OCI-LY1 (cell line): ENCODE data around the gene FNDC11.
"Not testable (repeated sequence)": the region's sequence is repeated elsewhere in the genome, so short reads cannot be mapped to it uniquely, and the experiment has no call there.

Experiments used
- H2AFZ ChIP-seq: fragments of 200-600 bp; sonication (generic), shearing (Covaris generic); 2 replicates; pipeline ENCODE4 v1.6.0; 2014; ENCODE audit warnings: antibody characterized with exemption, mild to moderate bottlenecking, low read length
- H3F3A ChIP-seq: fragments of 200-600 bp; sonication (generic), shearing (Covaris generic); 2 replicates; pipeline ENCODE4 v1.6.0; 2014; ENCODE audit warnings: mild to moderate bottlenecking, antibody characterized with exemption, low read length, moderate library complexity; ENCODE audit not compliant: insufficient read depth
- H3K27ac ChIP-seq: fragments of 200-600 bp; sonication (generic); 2 replicates; pipeline ENCODE4 v1.5.1; 2014; ENCODE audit warnings: low read length, mixed run types, mild to moderate bottlenecking, low read depth; ENCODE audit not compliant: poor library complexity, severe bottlenecking
- H3K27me3 ChIP-seq: fragments of 200-600 bp; sonication (generic); 2 replicates; pipeline ENCODE4 v1.6.0; 2014; ENCODE audit warnings: antibody characterized with exemption, mild to moderate bottlenecking, low read length, moderate library complexity; ENCODE audit not compliant: insufficient read depth
- H3K36me3 ChIP-seq: fragments of 200-600 bp; sonication (generic); 2 replicates; pipeline ENCODE4 v1.6.1; 2014; ENCODE audit warnings: mild to moderate bottlenecking, antibody characterized with exemption, low read length, moderate library complexity, mixed read lengths; ENCODE audit not compliant: insufficient read depth
- H3K4me1 ChIP-seq: fragments of 200-600 bp; sonication (generic); 2 replicates; pipeline ENCODE4 v1.5.1; 2014; ENCODE audit warnings: mild to moderate bottlenecking, low read length, moderate library complexity; ENCODE audit not compliant: insufficient read depth, severe bottlenecking
- H3K4me2 ChIP-seq: fragments of 200-600 bp; sonication (generic), shearing (Covaris generic); 2 replicates; pipeline ENCODE4 v1.6.1; 2014; ENCODE audit warnings: low read length
- H3K4me3 ChIP-seq: fragments of 200-600 bp; sonication (generic); 2 replicates; pipeline ENCODE4 v1.5.1; 2014; ENCODE audit warnings: low read length, low read depth, mild to moderate bottlenecking, mixed read lengths; ENCODE audit not compliant: poor library complexity, severe bottlenecking
- H3K79me2 ChIP-seq: fragments of 200-600 bp; shearing (Covaris generic); 2 replicates; pipeline ENCODE4 v1.6.1; 2016; ENCODE audit warnings: mixed run types, low read length, mixed read lengths; ENCODE audit not compliant: insufficient read depth
- H3K9ac ChIP-seq: fragments of 200-600 bp; sonication (generic), shearing (Covaris generic); 2 replicates; pipeline ENCODE4 v1.6.1; 2014; ENCODE audit warnings: mild to moderate bottlenecking, low read length, mixed read lengths
- H3K9me2 ChIP-seq: fragments of 200-600 bp; sonication (generic), shearing (Covaris generic); 2 replicates; pipeline ENCODE4 v1.6.1; 2014; ENCODE audit warnings: low read depth, mild to moderate bottlenecking, low read length, mixed read lengths
- H3K9me3 ChIP-seq: fragments of 200-600 bp; shearing (Covaris generic); 2 replicates; pipeline ENCODE4 v1.6.1; 2014; ENCODE audit warnings: low read length, mixed read lengths
- H4K20me1 ChIP-seq: fragments of 200-600 bp; sonication (generic), shearing (Covaris generic); 2 replicates; pipeline ENCODE4 v1.6.0; 2016; ENCODE audit warnings: mild to moderate bottlenecking, low read length; ENCODE audit not compliant: insufficient read depth
- EZH2 ChIP-seq: fragments of 200-600 bp; sonication (generic), shearing (Covaris generic); IDR thresholded peaks from 2 replicates; pipeline ENCODE4 v1.8.0; 2017; ENCODE audit warnings: borderline replicate concordance, mixed run types, mild to moderate bottlenecking, antibody characterized with exemption, low read length, moderate library complexity, mixed read lengths
- TF ChIP-seq, protein P1 (sequence below): fragments of 200-600 bp; sonication (generic), shearing (Covaris generic); IDR thresholded peaks from 2 replicates; pipeline ENCODE4 v1.5.1; 2017; ENCODE audit warnings: mild to moderate bottlenecking, antibody characterized with exemption, low read length, moderate library complexity, mixed read lengths

FNDC11 gene

DNA sequence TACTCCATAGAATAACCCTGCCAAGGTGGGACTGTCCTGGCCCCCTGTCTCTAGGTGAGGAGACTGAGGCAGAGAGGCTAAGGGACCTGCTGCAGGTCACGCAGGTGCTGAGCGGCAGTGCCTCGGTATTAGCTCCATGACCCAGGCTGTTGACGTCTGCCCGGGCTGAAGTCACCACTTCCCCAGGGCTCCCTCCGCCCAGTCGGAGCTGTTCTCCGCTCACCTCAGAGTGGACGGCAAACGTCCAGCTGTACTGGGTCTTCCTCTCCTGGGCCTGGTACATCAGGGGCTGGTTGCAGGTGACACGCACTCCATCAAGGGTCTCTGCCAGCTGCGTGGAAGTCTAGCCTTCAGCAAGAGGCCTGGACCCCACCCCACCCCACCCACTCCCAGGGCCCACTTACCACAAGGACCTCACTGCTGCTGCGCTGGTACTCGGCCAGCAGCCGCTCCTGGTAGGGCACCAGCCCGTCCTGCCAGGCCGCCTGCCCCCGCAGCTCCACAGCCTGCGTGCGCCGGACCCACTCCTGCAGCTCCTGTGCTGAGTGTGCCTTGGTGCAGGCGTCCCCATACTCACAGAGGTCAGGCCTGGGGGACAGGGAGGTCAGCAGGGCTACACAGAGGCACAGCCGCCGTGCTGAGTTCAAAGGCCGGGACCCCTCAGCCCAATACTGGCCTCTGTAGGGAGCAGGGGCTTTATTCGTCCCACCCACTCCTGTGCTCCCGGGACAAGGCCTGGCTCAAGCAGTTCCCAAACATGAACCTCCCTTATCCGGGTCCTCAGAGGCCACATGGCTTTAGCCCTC lies 16.5 kb downstream of the FNDC11 start:
- Histone ChIP-seq H2AFZ (no peak overlapping the region), H3K36me3 (no peaks in the 10 kb centered on the region), H3K4me2 (no peak overlapping the region), H3K9me3 (no peaks in the 10 kb centered on the region), H3K9me2 (no peaks in the 10 kb centered on the region), H3K9ac (no peak overlapping the region), H3K4me3 (no peak overlapping the region), H3K4me1 (peaks cover 11% of the 10 kb centered on the region), H3K27me3 (peaks cover 10% of the 10 kb centered on the region; the same call in 1 of the 2 replicates), H3K27ac (no peak overlapping the region), H3F3A (no peaks in the 10 kb centered on the region), H4K20me1 (no peaks in the 10 kb centered on the region), H3K79me2 (no peaks in the 10 kb centered on the region)
- TF ChIP-seq, protein P1, sequence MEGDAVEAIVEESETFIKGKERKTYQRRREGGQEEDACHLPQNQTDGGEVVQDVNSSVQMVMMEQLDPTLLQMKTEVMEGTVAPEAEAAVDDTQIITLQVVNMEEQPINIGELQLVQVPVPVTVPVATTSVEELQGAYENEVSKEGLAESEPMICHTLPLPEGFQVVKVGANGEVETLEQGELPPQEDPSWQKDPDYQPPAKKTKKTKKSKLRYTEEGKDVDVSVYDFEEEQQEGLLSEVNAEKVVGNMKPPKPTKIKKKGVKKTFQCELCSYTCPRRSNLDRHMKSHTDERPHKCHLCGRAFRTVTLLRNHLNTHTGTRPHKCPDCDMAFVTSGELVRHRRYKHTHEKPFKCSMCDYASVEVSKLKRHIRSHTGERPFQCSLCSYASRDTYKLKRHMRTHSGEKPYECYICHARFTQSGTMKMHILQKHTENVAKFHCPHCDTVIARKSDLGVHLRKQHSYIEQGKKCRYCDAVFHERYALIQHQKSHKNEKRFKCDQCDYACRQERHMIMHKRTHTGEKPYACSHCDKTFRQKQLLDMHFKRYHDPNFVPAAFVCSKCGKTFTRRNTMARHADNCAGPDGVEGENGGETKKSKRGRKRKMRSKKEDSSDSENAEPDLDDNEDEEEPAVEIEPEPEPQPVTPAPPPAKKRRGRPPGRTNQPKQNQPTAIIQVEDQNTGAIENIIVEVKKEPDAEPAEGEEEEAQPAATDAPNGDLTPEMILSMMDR, result no peak
- no peak for TF ChIP-seq EZH2

DNA sequence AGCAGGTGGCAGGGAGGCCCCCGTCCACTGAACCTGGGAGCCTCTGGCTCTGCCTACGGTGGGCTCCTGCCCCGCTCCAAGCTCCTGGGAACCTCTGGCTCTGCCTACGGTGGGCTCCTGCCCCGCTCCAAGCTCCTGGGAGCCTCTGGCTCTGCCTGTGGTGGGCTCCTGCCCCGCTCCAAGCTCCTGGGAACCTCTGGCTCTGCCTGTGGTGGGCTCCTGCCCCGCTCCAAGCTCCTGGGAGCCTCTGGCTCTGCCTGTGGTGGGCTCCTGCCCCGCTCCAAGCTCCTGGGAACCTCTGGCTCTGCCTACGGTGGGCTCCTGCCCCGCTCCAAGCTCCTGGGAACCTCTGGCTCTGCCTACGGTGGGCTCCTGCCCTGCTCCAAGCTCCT lies 17.1 kb downstream of the FNDC11 start:
- H3K27ac ChIP-seq, H3F3A ChIP-seq, H3K36me3 ChIP-seq, H3K9me2 ChIP-seq, H3K4me2 ChIP-seq, H3K4me3 ChIP-seq, H3K9me3 ChIP-seq, H3K9ac ChIP-seq, H2AFZ ChIP-seq, H3K79me2 ChIP-seq, H4K20me1 ChIP-seq: not testable (repeated sequence)
- Histone ChIP-seq H3K27me3 (peaks cover 10% of the 10 kb centered on the region; the same call in 1 of the 2 replicates), H3K4me1 (peaks cover 11% of the 10 kb centered on the region)

DNA sequence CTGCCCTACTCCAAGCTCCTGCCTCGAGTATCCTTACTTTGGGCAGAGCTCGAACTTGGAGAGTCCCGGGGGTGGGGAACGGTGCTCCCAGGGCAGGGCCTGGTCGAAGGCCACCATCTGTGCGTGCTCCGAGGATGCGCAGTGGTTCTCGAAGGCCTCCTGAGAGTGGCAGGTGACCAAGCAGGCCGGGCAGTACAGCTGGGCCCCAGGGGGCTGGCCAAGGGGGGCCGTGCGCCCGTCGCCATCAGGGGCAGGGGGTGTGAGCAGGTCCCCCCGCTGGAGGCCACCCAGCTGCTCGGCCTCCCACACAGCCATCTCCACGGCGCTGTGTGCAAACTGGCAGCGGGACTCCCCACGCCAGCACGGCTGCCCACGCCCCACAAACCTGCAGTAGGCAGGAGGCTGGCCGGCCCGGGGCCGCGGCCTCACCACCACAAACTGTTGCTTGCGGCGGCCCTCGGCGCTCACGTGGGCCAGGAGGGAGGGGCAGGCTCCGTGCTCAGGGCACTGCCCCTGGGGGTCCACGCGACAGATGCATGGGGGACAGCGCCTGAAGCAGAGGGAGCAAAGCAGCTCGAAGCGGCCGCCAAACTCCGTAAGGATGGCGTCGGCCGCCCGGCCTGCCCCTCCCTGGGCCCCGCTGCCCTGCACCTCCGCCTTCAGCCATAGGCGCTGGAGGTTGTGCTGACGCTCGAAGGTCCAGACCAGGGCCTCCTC lies 18.3 kb downstream of the FNDC11 start:
- H3K9ac ChIP-seq, result no peak overlapping the region
- H2AFZ ChIP-seq, result no peak overlapping the region
- no peaks in the 10 kb centered on the region for H3K9me3 ChIP-seq
- no peaks in the 10 kb centered on the region for H3K79me2 ChIP-seq
- H4K20me1 ChIP-seq, result no peaks in the 10 kb centered on the region
- no peaks in the 10 kb centered on the region for H3K9me2 ChIP-seq
- TF ChIP-seq, protein P1, result no peak
- TF ChIP-seq EZH2, result no peak
- peaks cover 3% of the 10 kb centered on the region; the same call in 1 of the 2 replicates for H3K27me3 ChIP-seq
- H3K4me2 ChIP-seq, result no peak overlapping the region
- H3K4me3 ChIP-seq, result no peak overlapping the region
- no peaks in the 10 kb centered on the region for H3K36me3 ChIP-seq
- H3K4me1 ChIP-seq, result peaks cover 11% of the 10 kb centered on the region
- no peak overlapping the region for H3K27ac ChIP-seq
- H3F3A ChIP-seq, result no peaks in the 10 kb centered on the region
